Liver (tissue), 9 donors: Measurements from ENCODE around the gene ESRP2. TPM values are rescaled to one million over a fixed set of nuclear protein-coding genes. Genes with fewer than 3 reads are reported as not detected.

Source experiments
- DNase-seq: peaks from one replicate; pipeline ENCODE4 v3.0.0-alpha.2; 2017; ENCODE audit warnings: low spot score
- H3K27ac ChIP-seq, 2 donors: one replicate each; pipeline ENCODE4 v1.7.0; 2013; ENCODE audit warnings: inconsistent platforms in 2 of 2, low read length in 2 of 2, control low read depth in 1 of 2, low read depth in 1 of 2, mild to moderate bottlenecking in 1 of 2
- H3K27me3 ChIP-seq, 4 donors: one replicate each; pipeline versions ENCODE4 v1.6.1 to v1.7.0; 2013; ENCODE audit warnings: low read length in 3 of 4, inconsistent platforms in 1 of 4, mild to moderate bottlenecking in 1 of 4, moderate library complexity in 1 of 4; ENCODE audit not compliant: control insufficient read depth in 4 of 4, insufficient read depth in 4 of 4
- H3K36me3 ChIP-seq, 4 donors: one replicate each; pipeline versions ENCODE4 v1.6.1 to v1.7.0; 2013; ENCODE audit warnings: low read length in 3 of 4, mild to moderate bottlenecking in 3 of 4, low read depth in 1 of 4, moderate library complexity in 1 of 4; ENCODE audit not compliant: control insufficient read depth in 4 of 4, insufficient read depth in 3 of 4
- H3K4me1 ChIP-seq, 4 donors: one replicate each; pipeline versions ENCODE4 v1.6.1 to v1.7.0; 2013; ENCODE audit warnings: low read length in 3 of 4, mild to moderate bottlenecking in 3 of 4, moderate library complexity in 1 of 4; ENCODE audit not compliant: control insufficient read depth in 4 of 4, insufficient read depth in 4 of 4
- H3K4me3 ChIP-seq, 3 donors: one replicate each; pipeline versions ENCODE4 v1.6.1 to v1.7.0; 2013; ENCODE audit warnings: low read length in 3 of 3, control low read depth in 1 of 3, low read depth in 1 of 3, mild to moderate bottlenecking in 1 of 3
- H3K9ac ChIP-seq, 2 donors: one replicate each; pipeline ENCODE4 v1.7.0; 2013; ENCODE audit warnings: low read length in 2 of 2, mild to moderate bottlenecking in 2 of 2, moderate library complexity in 2 of 2, control low read depth in 1 of 2, low read depth in 1 of 2
- H3K9me3 ChIP-seq, 4 donors: one replicate each; pipeline versions ENCODE4 v1.6.1 to v1.7.0; 2013; ENCODE audit warnings: low read length in 3 of 4; ENCODE audit not compliant: control insufficient read depth in 4 of 4
- FOXA2 ChIP-seq: IDR thresholded peaks from 2 replicates; pipeline ENCODE4 v1.6.1; 2016; ENCODE audit warnings: antibody characterized with exemption
- GABPA ChIP-seq, 2 donors: IDR thresholded peaks in 1 of 2; conservative IDR thresholded peaks in 1 of 2; 2 replicates each; pipeline ENCODE4 v1.6.1; 2016; ENCODE audit warnings: antibody characterized with exemption in 2 of 2, mild to moderate bottlenecking in 1 of 2, moderate library complexity in 1 of 2
- HNF4A ChIP-seq, 2 donors: conservative IDR thresholded peaks; 2 replicates each; pipeline ENCODE4 v1.6.1; 2016; ENCODE audit warnings: antibody characterized with exemption in 2 of 2, mild to moderate bottlenecking in 2 of 2
- HNF4G ChIP-seq: IDR thresholded peaks from 2 replicates; pipeline ENCODE4 v1.6.1; 2016; ENCODE audit warnings: antibody characterized with exemption
- JUND ChIP-seq, 2 donors: IDR thresholded peaks; 2 replicates each; pipeline ENCODE4 v1.6.1; 2016; ENCODE audit warnings: antibody characterized with exemption in 2 of 2
- NR2F2 ChIP-seq: IDR thresholded peaks from 2 replicates; pipeline ENCODE4 v1.6.1; 2016; ENCODE audit warnings: antibody characterized with exemption
- RAD21 ChIP-seq, 2 donors: IDR thresholded peaks; 2 replicates each; pipeline ENCODE4 v1.6.1; 2016; ENCODE audit warnings: antibody characterized with exemption in 2 of 2, mild to moderate bottlenecking in 2 of 2
- RXRA ChIP-seq, 2 donors: IDR thresholded peaks; 2 replicates each; pipeline ENCODE4 v1.6.1; 2017 to 2018; ENCODE audit warnings: antibody characterized with exemption in 2 of 2, mild to moderate bottlenecking in 1 of 2
- SP1 ChIP-seq: IDR thresholded peaks from 2 replicates; pipeline ENCODE4 v1.6.1; 2018; ENCODE audit warnings: antibody characterized with exemption, mild to moderate bottlenecking
- TAF1 ChIP-seq: conservative IDR thresholded peaks from 2 replicates; pipeline ENCODE4 v1.6.1; 2016; ENCODE audit warnings: antibody characterized with exemption, mild to moderate bottlenecking
- YY1 ChIP-seq: IDR thresholded peaks from 2 replicates; pipeline ENCODE4 v1.6.1; 2016; ENCODE audit warnings: antibody characterized with exemption, mild to moderate bottlenecking
- WGBS: extraction: QIAGEN DNeasy Blood & Tissue Kit; methylation state at CpG from one replicate; pipeline ENCODE4 v1.1.7; 2013; 5-methylcytosine and 5-hydroxymethylcytosine counted together
- polyA plus RNA-seq, 2 donors: library from polyadenylated mRNA; stranded (reverse) in 1 of 2; unstranded in 1 of 2; fragments of 200-250 nt in 1 of 2; fragments of >200 nt in 1 of 2; fragmentation: Nextera tagmentation in 1 of 2; extraction: Ambion mirVana in 1 of 2; gene quantifications; one replicate each; pipeline versions ENCODE4 v1.2.1 to v1.2.3, GENCODE V29; 2013 to 2015
- total RNA-seq, 2 donors: library from RNA; depleted of rRNA; stranded (reverse); fragments of >200 nt; gene quantifications; one replicate each; pipeline ENCODE4 v1.2.3, GENCODE V29; 2014
- TF ChIP-seq, protein P1 (sequence below): IDR thresholded peaks from 2 replicates; pipeline ENCODE4 v1.6.1; 2016; ENCODE audit warnings: antibody characterized with exemption
- TF ChIP-seq, protein P2 (sequence below): IDR thresholded peaks from 2 replicates; pipeline ENCODE4 v1.6.1; 2016; ENCODE audit warnings: antibody characterized with exemption
- TF ChIP-seq, protein P3 (sequence below): IDR thresholded peaks from 2 replicates; pipeline ENCODE4 v1.6.1; 2016; ENCODE audit warnings: antibody characterized with exemption, mild to moderate bottlenecking
- TF ChIP-seq, protein P4 (sequence below): IDR thresholded peaks from 2 replicates; pipeline ENCODE4 v1.6.1; 2016; ENCODE audit warnings: antibody characterized with exemption
- TF ChIP-seq, protein P5 (sequence below): fragments of 150-350 bp; IDR thresholded peaks from 2 replicates; pipeline ENCODE4 v1.5.1; 2017; ENCODE audit warnings: improper control_type of control experiment, low read depth, low read length; ENCODE audit not compliant: missing input control
- donor health status: healthy.
- donor health status: healthy.
- donor health status: healthy.
- donor health status: healthy.
- donor health status: healthy.

ESRP2 gene
- total and polyA plus RNA-seq, 4 donors, result 21.0 to 84.8 (median 45.7) TPM

DNA sequence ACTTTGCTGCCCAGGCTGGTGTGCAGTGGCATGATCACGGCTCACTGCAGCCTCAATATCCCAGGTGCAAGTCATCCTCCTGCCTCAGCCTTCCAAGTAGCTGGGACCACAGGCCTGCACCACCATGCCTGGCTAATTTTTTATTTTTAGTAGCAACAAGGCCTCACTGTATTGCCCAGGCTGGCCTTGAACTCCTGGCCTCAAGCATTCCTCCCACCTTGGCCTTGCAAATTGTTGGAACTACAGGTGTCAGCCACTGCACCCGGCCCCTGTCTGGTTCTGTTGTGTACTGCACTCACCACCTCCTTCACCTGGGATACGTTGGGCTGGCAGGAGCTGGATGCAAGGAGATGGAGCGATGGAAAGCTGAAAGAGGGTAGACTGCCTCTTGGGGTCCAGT, 17.8 kb upstream of the ESRP2 start:
- WGBS, result 95% methylated on average over 4 of the region's 4 CpGs
- Histone ChIP-seq H3K27me3 (no peaks in the 10 kb centered on the region), H3K4me3 (no peak overlapping the region), H3K9me3 (no peaks in the 10 kb centered on the region), H3K36me3 (peaks cover 12 to 22% (median 19%) of the 10 kb centered on the region in 4 donors), H3K4me1 (no peaks in the 10 kb centered on the region), H3K9ac (no peak overlapping the region), H3K27ac (no peak overlapping the region)
- no peak for DNase-seq
- TF ChIP-seq GABPA (IDR thresholded peaks at IDR 0.05 in 1 of 2, conservative IDR thresholded peaks at IDR 0.05 in 1 of 2), result no peak
- no peak for TF ChIP-seq YY1
- no peak for TF ChIP-seq TAF1
- no peak for TF ChIP-seq HNF4A (conservative IDR thresholded peaks at IDR 0.05)
- no peak for TF ChIP-seq FOXA2
- TF ChIP-seq SP1, result no peak

DNA sequence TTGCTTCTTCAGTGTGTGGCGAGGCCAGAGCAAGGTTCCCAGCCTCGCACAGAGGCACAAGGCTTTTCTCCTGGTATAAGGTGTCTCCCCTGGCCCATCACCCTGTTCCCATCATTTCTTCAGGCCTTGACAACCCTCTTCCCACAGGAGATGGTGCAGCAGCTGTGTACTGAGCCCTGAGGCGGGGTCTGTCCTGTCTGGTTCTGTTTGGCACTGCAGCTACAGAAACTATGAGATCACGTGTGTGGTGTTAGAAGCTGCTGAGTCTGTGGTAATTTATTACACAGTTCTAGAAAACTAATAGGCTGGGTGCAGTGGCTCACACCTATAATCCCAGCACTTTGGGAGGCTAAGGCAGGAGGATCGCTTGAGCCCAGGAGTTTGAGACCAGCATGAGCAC, 16.5 kb upstream of the ESRP2 start:
- no peak overlapping the region for H3K9ac ChIP-seq
- peaks cover 2 to 13% (median 11%) of the 10 kb centered on the region in 4 donors for H3K4me1 ChIP-seq
- H3K36me3 ChIP-seq, result peaks cover 10 to 22% (median 17%) of the 10 kb centered on the region in 4 donors
- H3K4me3 ChIP-seq, result no peak overlapping the region
- no peaks in the 10 kb centered on the region for H3K9me3 ChIP-seq
- WGBS, result 93% methylated on average over 5 of the region's 5 CpGs
- H3K27me3 ChIP-seq, result no peaks in the 10 kb centered on the region
- TF ChIP-seq RXRA (IDR thresholded peaks at IDR 0.05) (no peak), JUND (IDR thresholded peaks at IDR 0.05) (no peak), HNF4G (no peak), RAD21 (IDR thresholded peaks at IDR 0.05) (no peak), NR2F2 (no peak), FOXA2 (no peak), GABPA (IDR thresholded peaks at IDR 0.05 in 1 of 2, conservative IDR thresholded peaks at IDR 0.05 in 1 of 2) (no peak), YY1 (no peak), HNF4A (conservative IDR thresholded peaks at IDR 0.05) (no peak)
- TF ChIP-seq, protein P1, sequence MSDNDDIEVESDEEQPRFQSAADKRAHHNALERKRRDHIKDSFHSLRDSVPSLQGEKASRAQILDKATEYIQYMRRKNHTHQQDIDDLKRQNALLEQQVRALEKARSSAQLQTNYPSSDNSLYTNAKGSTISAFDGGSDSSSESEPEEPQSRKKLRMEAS, result no peak
- TF ChIP-seq, protein P2, sequence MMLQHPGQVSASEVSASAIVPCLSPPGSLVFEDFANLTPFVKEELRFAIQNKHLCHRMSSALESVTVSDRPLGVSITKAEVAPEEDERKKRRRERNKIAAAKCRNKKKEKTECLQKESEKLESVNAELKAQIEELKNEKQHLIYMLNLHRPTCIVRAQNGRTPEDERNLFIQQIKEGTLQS, result no peak
- TF ChIP-seq, protein P3, sequence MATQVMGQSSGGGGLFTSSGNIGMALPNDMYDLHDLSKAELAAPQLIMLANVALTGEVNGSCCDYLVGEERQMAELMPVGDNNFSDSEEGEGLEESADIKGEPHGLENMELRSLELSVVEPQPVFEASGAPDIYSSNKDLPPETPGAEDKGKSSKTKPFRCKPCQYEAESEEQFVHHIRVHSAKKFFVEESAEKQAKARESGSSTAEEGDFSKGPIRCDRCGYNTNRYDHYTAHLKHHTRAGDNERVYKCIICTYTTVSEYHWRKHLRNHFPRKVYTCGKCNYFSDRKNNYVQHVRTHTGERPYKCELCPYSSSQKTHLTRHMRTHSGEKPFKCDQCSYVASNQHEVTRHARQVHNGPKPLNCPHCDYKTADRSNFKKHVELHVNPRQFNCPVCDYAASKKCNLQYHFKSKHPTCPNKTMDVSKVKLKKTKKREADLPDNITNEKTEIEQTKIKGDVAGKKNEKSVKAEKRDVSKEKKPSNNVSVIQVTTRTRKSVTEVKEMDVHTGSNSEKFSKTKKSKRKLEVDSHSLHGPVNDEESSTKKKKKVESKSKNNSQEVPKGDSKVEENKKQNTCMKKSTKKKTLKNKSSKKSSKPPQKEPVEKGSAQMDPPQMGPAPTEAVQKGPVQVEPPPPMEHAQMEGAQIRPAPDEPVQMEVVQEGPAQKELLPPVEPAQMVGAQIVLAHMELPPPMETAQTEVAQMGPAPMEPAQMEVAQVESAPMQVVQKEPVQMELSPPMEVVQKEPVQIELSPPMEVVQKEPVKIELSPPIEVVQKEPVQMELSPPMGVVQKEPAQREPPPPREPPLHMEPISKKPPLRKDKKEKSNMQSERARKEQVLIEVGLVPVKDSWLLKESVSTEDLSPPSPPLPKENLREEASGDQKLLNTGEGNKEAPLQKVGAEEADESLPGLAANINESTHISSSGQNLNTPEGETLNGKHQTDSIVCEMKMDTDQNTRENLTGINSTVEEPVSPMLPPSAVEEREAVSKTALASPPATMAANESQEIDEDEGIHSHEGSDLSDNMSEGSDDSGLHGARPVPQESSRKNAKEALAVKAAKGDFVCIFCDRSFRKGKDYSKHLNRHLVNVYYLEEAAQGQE, result no peak
- TF ChIP-seq, protein P4, sequence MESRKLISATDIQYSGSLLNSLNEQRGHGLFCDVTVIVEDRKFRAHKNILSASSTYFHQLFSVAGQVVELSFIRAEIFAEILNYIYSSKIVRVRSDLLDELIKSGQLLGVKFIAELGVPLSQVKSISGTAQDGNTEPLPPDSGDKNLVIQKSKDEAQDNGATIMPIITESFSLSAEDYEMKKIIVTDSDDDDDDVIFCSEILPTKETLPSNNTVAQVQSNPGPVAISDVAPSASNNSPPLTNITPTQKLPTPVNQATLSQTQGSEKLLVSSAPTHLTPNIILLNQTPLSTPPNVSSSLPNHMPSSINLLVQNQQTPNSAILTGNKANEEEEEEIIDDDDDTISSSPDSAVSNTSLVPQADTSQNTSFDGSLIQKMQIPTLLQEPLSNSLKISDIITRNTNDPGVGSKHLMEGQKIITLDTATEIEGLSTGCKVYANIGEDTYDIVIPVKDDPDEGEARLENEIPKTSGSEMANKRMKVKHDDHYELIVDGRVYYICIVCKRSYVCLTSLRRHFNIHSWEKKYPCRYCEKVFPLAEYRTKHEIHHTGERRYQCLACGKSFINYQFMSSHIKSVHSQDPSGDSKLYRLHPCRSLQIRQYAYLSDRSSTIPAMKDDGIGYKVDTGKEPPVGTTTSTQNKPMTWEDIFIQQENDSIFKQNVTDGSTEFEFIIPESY, result no peak
- TF ChIP-seq, protein P5, sequence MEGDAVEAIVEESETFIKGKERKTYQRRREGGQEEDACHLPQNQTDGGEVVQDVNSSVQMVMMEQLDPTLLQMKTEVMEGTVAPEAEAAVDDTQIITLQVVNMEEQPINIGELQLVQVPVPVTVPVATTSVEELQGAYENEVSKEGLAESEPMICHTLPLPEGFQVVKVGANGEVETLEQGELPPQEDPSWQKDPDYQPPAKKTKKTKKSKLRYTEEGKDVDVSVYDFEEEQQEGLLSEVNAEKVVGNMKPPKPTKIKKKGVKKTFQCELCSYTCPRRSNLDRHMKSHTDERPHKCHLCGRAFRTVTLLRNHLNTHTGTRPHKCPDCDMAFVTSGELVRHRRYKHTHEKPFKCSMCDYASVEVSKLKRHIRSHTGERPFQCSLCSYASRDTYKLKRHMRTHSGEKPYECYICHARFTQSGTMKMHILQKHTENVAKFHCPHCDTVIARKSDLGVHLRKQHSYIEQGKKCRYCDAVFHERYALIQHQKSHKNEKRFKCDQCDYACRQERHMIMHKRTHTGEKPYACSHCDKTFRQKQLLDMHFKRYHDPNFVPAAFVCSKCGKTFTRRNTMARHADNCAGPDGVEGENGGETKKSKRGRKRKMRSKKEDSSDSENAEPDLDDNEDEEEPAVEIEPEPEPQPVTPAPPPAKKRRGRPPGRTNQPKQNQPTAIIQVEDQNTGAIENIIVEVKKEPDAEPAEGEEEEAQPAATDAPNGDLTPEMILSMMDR, result no peak
- H3K27ac ChIP-seq, result no peak overlapping the region
- no peak for DNase-seq
